Bladder microvascular endothelial cell (primary cell): ENCODE measurements around the gene TMEM14B. TPM values are rescaled to one million over a fixed set of nuclear protein-coding genes. Genes with fewer than 3 reads are reported as not detected.

ENCODE experiments used
- total RNA-seq: library from RNA; depleted of rRNA; stranded (reverse); fragments of >200 nt; gene quantifications from 2 replicates; pipeline ENCODE4 v1.2.3, GENCODE V29; 2014

TMEM14B gene
- total RNA-seq = 45.7 and 54.6 TPM in 2 replicates

DNA sequence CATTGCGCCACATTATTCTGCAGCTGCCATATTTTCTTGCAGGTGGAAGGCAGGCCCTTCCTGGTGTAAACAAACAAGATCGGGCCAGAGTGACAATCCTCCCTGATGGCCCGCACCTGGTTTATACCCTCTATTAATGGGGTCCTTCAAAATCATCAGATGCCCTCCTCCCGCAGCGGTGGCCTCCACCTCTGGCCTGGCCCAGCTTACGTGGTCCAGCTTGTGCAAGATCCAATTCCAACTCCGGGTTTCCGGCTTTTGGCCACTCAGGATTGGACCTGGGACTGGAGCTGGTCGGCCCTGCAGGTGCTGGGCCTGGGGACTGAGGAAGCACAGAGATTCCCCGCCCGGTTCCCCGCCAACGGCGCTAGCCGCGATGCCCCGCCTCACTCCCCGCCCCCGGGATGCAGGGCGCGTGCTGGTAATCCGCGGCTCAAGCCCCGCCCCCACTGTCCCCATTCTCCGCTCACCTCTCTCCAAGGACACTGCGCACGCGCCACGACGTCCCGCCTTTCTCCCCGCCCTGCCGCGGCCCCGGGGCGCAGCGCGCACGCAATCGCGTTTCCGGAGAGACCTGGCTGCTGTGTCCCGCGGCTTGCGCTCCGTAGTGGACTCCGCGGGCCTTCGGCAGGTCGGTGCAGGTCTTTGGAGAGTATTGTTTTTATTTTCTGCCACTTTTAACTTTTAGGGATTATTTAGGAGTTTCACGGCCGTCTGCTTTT is at the start of gene TMEM14B:
Gene TMEM14B (plus strand): TSS at position 555 of the 722 bp plus-strand sequence. CDS start 1,441 bp downstream, outside the sequence.

DNA sequence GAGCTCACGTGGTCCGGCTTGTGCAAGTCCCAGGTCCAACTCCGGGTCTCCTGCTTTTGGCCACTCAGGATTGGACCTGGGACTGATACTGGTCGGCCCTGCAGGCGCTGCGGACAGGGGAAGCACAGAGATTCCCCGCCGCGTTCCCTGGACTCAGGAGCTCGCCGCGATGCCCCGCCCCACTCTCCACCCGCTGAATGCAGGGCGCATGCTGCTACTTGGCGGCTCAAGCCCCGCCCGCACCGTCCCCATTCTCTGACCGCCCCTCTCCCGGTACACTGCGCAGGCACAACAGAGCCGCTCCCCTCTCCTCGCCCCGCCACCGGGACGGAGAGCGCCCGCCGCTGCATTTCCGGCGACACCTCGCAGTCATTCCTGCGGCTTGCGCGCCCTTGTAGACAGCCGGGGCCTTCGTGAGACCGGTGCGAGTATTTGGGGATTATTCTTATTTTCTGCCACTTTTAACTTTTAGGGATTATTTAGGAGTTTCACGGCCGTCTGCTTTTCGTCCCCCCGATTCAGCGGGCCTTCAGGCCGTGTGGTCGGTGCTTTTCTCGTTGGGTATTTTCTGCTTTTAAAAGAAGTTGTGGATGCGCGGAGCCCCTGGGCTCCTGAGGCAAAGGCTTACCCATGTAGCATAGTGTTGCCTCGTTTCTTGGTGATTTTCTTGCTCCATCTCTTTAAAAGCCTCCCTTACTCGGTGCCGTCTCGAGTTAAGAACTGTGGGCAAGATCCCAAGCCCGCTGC is 24.6 kb upstream of the TMEM14B start, which contains the start of gene TMEM14C:
Gene TMEM14C (plus strand): TSS at position 251 of the 747 bp plus-strand sequence. CDS start 1,544 bp downstream, outside the sequence.

Other genes with a start within 250 kb of the TMEM14B start
- gene GCNT2, start 226.5 kb upstream of the TMEM14B start, total RNA-seq = 6.3 and 43.7 TPM in 2 replicates
- gene C6orf52, start 53.2 kb upstream of the TMEM14B start, total RNA-seq = 0.32 TPM in 1 of 2 replicates, not detected in the other
- 9.7 and 18.8 TPM in 2 replicates for gene PAK1IP1, start 52.8 kb upstream of the TMEM14B start, total RNA-seq
- gene TMEM14C, start 24.7 kb upstream of the TMEM14B start, total RNA-seq = 63.4 and 80.1 TPM in 2 replicates
- under 0.01 TPM in 1 of 2 replicates, not detected in the other for gene MAK, start 90.7 kb downstream of the TMEM14B start, total RNA-seq
- not detected in 2 replicates for gene GCM2, start 134.2 kb downstream of the TMEM14B start, total RNA-seq
- 0.13 and 0.16 TPM in 2 replicates for gene SYCP2L, start 139.2 kb downstream of the TMEM14B start, total RNA-seq